Stimulated activated CD4-positive, alpha-beta T cell treated with anti-CD3 and anti-CD28 coated beads, Interleukin-15, amount 100 ng/mL, for 24 hours (primary cell): ENCODE results near the gene GGNBP2.
"Not testable (repeated sequence)": the region's sequence is repeated elsewhere in the genome, so short reads cannot be mapped to it uniquely, and the experiment has no call there.

Experiments used
- DNase-seq: peaks from one replicate; pipeline ENCODE4 v3.0.0-alpha.2; 2020

Gene GGNBP2, protein sequence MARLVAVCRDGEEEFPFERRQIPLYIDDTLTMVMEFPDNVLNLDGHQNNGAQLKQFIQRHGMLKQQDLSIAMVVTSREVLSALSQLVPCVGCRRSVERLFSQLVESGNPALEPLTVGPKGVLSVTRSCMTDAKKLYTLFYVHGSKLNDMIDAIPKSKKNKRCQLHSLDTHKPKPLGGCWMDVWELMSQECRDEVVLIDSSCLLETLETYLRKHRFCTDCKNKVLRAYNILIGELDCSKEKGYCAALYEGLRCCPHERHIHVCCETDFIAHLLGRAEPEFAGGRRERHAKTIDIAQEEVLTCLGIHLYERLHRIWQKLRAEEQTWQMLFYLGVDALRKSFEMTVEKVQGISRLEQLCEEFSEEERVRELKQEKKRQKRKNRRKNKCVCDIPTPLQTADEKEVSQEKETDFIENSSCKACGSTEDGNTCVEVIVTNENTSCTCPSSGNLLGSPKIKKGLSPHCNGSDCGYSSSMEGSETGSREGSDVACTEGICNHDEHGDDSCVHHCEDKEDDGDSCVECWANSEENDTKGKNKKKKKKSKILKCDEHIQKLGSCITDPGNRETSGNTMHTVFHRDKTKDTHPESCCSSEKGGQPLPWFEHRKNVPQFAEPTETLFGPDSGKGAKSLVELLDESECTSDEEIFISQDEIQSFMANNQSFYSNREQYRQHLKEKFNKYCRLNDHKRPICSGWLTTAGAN

DNA sequence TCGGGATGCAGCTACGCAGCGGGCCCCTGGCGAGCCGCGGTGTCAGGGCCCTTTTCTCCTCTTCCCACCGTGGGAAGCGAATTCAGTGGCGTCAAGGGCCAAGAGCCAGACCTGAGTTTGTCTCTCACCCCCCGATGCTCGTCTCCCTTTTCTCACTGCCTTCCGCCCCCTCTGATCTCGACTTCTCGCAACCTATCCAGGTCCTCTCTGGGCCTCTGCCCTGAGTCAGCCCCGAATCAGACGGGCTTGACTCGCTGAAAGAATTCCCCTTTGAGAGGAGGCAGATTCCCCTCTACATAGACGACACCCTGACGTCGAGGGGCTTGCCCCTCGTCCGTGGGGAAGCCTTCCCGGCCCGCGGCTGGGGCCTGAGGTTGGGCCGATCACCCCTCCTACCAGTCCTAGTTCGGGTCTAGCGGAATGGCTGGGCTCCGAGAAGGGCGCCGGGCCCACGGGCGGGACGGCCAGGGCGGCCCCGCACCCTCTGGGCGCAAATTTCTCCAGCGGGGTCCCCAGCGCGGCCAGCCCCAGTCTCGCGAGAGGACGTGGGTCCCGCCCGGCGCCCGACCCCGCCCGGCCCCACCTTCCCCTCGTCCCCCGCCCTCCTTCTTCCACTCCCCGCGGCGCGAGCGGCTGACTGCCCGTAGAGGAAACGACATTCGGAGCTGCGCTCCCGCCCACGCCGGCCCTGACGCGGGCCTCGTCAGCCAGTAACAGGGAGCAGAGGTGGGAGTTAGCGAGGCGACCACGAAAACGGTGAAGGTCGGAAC lies at the start of gene GGNBP2:
GGNBP2 (plus strand) TSS at position 613 of the 770 bp plus-strand sequence. CDS start 806 bp downstream, outside the sequence.
- DNase-seq, result peak; percentile 94

DNA sequence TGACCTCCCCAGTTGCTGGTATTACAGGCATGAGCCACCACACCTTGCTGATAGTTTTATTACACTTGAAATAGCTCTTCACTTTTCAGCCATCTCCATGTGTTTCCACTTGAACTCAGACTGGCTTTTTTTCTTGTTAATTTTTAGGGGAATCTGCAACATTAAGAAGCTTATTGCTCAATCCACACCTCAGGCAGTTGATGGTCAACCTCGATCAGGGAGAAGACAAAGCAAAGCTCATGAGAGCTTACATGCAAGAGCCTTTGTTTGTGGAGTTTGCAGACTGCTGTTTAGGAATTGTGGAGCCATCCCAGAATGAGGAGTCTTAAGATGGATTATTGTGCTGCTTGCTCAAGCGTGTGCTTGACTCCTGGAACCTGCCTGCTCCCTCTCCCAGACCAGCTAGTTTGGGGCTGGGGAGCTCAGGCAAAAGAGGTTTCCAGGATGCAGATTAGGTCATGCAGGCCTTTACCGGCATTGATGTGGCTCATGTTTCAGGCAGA lies 49.6 kb upstream of the GGNBP2 start:
- DNase-seq, result no peak

DNA sequence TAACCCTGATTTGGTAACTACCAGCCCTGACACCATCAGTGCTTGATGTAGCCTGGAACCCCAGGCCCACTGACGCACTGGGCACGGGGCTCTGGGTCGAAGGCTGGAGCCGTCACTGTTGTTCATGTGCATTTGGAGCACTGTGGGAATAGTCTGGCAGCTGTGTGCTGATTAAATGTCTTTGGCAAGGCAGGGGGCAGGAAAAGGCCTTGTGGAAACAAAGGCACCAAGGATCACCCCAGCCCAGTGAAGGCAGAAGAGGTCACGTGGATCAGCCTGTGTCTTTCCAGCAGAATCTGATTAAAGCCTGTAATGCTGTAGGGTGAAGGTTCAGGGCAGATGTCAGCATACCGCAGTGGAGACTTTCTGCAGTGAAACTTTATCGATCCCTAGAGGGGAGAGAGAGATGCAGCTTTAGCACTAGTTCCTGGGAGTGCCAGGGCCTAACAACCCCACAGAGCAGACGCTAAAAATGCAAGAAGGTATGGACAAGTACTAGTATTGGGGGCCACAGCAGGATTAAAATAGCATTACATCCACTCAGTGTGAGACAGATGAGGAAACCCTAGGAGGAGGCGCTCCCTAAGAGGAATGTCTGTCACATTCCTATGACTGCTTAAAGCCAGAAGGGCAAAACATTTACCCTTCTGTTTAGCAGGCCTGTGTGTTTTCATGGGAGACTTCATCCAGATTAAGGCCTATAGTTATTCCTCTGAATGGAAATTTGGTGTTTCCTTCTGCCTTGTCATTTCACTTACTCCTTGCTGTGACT lies 48.5 kb upstream of the GGNBP2 start:
- DNase-seq, result no peak

DNA sequence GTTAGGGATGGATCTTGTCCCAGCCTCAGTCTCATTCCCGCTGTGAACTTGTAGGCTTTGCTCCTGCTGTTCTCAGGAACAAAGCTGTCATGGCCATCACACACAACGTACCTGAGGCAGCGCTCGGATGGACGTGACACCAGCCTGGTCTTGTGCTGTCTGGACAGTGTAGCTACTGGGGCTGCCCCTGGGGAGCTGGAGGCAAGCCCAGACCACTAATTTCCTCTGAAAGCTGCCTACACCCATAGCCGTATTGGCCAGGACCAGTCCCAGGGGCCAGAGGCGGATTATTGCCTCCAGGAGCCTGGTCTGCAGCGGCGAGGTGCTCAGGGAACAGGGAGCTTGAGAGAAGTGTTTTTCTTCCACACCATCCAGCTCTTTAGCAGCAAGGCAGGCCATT lies 46.6 kb upstream of the GGNBP2 start:
- DNase-seq, result no peak

DNA sequence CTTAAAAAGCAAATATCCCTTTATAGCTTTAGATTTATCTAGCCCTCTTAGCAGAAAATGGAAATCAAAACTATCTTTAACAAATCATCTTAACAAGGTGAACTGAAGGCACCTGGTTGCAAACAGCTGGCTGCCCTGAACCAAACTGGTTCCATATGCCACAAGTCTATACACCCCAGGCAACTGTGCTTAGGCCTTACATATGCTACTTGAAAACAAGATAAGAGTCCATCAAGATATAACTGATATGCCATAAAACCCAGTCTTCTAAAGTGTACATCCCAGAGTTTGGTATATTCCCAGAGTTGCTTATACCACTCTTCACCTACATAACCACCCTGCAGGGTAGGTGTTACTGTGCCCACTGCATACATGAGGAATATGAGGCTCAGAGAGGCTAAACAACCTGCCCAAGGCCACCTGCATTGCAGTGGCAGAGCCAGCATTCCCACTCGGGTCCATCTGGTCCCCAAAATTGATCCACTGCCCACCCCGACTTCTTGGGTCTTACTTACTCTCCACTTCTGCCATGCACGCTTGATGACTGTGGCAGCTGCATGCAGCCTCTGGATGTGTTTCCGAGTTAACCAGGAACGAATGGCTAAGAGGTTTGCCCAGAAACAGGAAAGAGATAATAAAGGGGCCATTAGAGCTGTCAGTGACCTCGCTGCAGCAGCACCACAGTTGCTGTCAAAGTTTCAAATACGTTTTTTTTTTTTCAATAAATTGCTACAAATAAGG lies 46.0 kb upstream of the GGNBP2 start:
- DNase-seq, result no peak

DNA sequence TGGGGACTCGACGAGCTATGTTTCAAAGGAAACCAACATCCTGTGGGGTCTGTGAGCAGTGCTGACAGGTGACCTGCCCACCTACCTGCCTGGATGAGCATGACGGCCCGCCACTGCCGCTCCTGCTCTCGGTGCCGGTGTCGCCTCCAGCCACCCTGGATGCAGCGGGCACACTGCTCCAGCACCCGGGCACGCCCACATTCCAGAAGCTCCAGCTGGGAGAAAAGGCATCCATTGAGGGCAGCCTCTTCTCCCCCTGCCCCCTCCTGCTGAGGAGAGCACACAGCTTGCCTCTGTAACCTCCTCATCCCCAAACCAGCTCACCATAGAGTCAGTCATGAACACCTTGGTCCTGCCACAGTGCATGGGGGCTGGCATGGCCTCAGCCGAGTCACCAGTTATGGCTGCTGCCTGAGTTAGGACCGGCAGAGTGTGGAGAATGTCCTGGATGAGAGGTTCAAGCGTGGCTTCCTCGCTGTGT lies 43.9 kb upstream of the GGNBP2 start:
- DNase-seq, result no peak

DNA sequence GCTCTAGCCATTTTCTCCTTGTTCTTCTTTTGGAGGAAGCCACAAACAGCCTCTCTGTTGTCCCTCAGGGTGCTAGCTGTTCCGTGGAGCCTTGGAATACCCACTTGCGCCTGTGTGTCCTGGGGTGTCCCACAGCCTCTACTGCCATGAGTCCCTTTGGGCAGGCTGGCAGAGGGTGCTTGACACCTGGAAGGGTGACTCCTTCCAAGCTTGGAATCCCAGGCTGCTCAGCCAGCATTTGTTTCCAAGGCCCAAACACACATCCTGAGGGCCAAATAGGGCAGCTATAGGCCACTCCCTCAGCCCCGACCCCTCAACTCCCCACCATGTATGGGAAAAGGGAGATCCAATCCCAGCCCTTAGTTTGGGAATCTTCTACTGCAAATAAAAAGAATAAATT lies 43.4 kb upstream of the GGNBP2 start:
- no peak for DNase-seq

DNA sequence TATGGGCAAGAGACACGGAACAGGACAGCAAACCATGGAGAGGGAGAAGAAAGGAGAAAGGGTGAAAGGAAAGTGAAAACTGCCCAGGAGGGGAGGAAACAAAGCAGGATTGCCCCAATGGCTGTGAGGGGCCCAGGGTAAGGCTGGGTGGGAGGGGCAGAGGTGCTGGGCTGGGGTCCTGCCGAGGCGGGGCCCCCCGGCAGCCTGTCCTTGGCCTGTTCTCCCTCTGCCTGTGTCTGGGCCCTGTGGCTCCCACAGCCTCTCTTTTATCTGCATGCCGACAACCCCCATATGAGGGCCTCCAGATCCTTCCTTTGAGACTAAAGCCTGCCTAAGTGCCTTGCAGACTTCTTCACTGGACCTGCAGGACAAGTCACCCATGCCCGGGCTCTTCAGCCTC lies 42.8 kb upstream of the GGNBP2 start:
- DNase-seq, result no peak

DNA sequence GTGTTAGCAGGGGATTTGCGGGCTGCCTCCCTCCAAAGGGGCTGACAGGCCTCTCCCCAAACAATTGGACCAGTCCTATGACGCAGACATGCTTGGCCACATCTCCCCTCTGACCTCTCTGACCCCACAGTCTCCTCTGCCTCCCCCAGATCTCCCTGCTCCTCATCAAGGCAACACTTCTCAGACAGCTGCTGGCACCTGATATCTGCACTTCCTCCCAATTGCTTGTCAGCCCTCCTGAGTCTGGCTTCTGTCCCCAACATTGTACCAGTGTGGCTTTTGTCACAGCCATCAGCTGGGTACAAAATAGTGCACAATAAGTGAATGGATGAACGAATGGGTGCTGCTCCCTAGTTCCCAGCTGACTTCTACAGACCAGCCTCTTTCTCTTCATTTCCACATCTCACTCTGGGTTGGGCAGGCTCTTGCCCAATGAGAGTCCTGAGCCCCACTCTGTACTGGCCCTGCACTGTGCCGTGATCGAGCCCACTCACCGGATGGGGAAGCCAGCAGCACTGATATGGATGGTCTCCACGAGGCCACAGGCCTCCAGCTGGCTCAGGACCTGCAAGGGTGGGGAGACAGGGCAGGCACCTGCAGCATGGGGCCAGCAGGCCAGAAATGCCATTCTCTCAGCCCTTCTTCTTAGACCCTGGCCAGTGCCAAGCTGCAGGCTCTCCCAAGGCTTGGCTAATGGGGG lies 41.1 kb upstream of the GGNBP2 start:
- no peak for DNase-seq

DNA sequence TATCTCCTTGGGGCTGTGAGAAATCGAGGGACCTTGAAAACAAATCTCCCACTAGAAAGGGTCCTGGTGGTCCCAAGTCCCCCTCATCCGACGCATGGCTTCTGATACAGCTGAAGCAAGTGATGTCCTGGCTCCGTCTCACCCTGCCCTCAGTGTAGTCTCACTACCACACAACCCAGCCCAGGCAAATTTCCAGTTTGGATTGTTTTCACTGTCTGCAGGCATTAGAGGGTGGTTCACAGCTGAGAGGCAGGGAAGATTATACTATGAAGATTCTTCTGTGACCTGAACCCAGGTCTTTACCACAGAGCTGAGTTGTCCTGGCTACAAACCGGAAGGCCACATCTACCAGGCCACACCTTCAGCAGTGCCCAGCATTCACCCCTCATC lies 40.6 kb upstream of the GGNBP2 start:
- no peak for DNase-seq

DNA sequence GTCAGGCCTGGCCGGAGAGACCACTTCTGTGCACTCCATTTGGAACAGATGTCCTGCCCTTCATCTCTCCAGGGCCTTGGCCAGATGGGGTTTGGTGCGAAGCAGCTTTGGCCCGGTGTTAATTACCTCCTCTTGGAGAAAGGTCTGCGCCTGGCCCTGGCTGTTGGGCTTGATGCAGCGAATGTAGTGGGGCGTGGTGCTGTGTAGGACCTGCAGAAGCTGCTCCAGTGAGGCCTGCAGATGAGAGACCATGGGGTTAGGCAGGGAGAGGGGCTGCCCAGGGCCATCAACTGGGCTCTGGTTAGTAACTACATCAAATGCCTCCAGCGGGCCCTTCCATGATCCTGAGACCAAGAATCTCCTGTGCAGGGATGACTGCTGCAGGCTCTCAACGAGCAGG lies 39.5 kb upstream of the GGNBP2 start:
- no peak for DNase-seq

DNA sequence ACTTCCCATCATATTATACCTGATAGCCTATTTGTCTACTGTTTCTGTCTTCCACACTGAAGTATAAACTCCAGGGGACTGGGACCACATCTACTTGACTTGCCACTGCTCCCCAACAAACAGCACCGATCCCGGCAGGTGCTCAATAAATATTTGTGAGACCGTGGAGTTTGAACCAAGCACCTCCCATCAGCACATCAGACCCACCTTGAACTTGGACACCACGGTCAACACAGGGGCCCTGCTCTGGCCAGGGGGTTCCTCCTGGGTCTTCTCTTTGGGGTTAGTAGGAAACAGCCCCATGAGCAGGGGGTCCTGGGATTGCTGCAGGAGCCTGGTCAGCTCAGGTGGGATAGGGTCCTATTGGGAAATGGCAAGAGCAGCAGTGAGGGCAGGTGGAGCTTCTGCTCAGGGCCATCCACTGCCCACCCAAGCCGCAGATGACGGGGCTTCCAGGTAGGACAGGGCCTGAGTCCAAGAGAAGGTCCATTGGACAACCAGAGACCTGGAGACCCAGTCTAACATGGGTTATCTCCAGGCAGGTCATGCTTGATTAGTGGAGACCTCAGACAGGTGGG lies 38.4 kb upstream of the GGNBP2 start:
- no peak for DNase-seq

DNA sequence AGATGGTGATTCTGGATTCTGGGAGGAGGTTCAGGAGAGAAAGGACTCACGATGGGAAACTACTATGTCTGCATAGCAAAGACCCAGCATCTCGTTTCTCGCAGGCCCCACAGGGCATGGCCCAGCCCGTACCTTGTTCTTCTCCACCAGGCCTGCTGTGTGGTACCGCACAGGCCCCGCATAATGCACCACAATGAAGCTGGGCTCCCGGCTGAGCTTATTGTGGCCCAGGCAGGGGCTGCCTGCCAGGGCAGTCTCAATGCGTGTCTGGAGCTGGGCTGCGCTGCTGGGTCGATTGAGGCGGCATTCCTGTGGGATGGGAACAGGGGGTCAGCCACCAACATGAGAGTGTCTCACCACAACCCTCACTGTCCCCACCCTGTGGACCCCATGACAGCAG lies 37.9 kb upstream of the GGNBP2 start:
- no peak for DNase-seq

DNA sequence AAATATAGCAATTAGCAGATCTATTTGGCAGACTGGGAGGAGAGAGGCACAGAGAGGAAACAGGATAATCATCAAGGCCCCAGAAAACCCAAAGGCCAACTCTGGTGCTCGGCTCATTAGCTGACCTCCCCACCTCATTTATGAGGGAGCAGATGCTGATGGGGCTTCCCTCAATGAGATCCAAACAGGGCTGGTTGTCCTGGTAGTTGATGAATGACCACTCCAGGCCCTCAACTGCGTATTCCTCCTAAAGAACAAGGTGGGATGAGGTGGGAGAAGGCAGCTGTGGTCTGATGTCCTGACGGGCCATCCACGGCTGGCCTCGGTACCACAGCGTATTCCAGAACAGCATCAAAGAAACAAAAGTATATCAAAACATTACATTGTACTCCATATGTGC lies 37.5 kb upstream of the GGNBP2 start:
- no peak for DNase-seq

DNA sequence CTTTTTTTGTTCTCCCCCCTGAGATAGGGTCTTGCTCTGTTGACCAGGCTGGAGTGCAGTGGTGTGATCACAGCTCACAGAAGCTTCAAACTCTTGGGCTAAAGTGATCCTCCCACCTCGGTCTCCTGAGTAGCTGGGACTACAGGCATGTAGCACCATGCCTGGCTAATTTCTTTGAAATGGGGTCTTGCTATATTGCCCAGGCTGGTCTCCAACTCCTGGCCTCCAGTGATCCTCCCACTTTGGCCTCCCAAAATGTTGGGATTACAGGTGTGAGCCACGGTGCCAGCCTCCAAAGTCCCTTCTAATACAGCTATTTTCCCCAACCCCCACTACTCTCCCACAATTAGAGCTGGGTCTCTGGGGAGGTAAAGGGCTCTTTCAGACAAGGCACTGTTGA lies 36.3 kb upstream of the GGNBP2 start:
- not testable (repeated sequence) for DNase-seq

DNA sequence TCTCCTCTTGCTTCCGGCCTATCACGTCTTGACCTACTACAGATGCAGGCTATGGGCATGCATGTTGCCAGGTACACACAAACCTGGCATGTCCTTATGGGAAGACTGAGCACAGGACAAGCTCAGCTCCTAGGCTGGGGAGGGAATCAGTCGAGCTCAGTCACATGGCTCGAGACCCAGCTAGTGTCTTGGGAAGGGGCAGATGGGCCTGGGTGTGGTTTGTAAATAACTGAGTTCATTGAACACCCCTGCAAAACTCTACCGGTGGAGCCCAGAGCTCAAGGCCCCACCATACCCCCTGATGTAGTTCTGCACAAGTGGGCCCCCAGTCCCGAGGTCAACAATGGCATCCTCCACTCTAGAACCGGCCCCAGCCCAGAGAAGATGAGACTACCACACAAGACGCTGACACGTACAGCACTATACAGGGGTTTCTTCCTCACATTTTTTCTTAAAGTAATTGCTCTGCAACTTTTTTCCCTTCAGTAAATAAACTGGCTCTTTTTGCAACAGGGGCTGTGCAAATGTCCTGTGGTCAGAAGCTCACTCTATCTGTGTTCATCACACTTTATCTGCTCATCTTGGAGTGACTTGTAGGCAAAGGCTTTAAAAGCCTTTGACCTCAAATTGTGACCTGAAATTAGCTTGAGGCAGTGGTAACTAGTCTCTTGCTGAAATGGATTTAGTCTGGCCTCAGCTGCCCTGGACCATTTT lies 35.3 kb upstream of the GGNBP2 start:
- DNase-seq, result no peak

DNA sequence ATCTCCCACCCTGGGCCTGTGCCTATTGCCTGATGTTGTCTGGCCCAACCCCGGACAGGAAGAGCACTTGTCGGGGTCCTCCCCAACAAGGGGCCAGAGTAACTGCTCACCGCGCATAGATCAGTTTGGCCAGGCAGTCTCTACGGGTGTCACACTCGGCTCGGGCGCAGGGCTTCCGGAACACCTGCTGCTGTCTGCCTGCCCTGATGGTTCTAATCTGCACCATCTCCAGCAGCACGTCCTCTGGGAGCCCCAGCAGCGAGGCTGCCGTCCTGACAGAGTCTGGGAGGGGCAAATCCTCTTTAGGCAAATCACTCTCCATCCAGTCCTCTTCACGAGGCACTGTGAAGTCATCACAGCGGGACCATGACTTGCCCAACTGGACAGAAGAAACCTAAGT lies 34.1 kb upstream of the GGNBP2 start:
- DNase-seq, result no peak

DNA sequence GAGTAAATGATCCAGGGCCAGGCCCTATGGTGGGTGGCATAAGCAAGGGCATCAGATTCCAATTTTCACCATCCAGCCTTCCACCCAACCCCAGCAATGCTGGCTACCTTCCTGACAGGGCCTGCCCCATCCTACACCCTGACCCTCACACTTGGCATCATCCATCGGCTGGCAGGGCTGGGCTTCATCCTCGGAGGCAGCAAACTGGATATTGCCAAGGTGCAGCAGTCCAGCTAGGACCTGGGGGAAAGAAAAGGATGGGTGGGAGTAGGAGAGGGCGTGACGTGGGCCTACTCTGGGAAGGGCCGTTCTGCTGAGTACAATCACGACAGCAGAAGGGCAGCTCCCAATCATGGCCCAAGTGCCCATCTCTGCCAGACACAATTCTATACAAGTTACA lies 33.5 kb upstream of the GGNBP2 start:
- no peak for DNase-seq

DNA sequence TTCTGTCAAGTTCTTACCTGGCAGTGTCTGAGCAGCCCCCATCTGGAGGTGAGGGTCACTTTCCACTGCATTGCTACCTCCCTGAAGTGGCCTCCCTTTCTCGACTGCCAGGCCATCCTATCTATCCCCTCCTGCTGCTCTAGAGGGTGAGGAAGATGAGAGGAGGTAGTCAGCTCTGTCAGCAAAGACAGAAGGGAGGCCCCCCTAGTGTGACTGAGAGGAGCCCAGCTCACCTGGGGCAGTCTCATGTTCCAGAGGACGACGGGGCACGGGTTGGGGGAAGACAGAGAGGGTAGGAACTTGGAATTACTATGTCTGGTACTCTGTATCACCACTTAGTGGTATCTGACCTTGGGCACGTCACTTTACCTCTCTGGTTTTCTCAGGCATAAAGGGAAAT lies 32.1 kb upstream of the GGNBP2 start:
- DNase-seq, result no peak

DNA sequence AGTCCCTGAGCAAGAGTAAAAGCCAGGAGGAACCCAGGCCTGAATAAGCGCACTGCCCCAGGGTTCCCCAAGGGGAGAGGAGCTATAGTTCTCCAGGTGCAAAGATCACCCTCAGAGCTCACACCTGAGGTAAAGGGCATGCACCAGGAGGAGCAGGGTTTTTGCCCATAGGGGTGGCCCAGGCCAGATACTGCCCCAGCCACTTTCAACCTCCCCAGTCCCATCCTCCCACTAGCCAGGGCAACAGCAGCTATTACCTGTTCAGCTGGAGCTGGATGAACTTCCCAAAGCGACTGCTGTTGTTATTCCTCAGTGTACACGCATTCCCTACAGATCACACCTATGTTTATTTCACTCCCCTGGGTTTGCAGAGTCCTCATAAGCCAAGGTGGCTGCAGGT lies 29.9 kb upstream of the GGNBP2 start:
- DNase-seq, result no peak
